GM18517 (cell line): Measurements from ENCODE around the gene SPNS2.

Source experiments
- ATAC-seq: cut with Tn5 transposase; IDR thresholded peaks from one replicate; pipeline ENCODE4 v1.9.1; 2021; ENCODE audit warnings: mild to moderate bottlenecking, moderate library complexity; ENCODE audit not compliant: unreplicated experiment

SPNS2 gene

DNA sequence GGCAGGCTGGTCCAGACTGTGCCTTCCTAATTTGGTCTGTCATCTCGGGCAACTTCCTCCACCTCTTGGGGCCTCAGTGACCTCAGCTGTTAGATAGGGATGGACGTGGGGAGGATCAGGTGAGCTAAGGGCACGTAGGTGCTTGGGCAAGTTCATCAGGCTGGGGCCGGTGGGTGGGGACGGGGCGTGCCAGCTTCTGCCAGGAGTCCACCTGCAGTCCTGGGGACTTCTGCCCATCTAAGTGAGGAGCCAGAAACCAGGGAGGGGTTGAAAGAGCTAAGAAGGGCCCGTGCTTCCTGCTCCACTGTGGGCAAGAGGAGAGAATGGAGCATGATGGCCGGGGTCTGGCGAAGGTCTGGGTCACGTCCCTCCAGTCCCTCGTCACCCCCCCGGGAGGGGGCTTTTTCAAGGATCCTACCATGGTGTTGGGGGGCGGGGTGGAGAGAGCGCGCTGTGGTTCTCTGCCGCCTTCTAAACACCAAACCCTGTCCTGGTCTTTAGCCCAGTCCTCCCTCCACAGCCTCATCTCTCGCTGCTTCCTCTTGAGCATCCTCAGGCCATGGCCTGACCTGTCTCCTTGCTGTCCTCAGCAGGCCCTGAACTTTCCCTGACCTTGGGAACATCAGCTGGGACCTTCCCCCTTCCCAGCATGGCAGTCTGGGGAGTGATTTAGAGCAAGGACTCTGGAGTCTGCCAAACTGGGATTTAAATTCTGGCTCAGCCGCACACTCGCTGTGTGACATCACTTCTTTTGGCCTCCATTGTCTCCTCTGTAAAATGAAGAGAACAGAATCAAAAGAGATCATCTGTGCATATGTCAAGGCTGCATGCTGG lies 21.6 kb downstream of the SPNS2 start:
- no peak for ATAC-seq

DNA sequence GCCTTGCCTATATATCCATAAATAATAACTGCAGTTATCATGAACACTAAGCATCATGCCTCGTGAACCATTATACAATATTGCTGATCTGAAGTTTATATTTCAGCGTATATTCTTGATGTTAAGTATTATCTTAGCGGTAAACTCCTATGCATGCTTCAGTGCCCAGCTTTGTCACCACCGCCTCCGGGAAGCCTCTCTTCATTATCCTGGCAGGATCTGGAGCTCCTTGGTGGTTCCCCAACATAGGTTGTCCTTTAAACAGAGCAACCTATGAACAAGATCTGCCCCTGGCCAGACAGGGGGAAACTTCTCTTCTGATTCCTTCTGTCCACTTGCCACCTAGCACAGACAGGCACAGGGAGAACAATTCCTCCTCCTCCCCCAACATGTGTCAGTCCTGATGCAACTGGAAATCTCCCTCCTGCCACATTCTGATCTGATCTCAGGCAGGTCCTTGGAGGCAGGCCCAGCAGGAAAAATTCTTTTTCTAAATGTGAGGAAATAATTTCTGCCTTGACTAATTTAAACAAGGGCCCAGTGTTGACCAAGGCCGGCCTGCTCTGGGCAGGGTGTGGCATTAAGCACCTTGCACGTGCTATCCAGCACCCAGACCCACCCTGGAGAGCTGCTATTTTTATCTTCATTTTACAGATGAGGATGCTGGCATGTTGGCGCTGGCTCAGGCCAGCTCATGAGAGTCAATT lies 22.4 kb downstream of the SPNS2 start:
- ATAC-seq = no peak

DNA sequence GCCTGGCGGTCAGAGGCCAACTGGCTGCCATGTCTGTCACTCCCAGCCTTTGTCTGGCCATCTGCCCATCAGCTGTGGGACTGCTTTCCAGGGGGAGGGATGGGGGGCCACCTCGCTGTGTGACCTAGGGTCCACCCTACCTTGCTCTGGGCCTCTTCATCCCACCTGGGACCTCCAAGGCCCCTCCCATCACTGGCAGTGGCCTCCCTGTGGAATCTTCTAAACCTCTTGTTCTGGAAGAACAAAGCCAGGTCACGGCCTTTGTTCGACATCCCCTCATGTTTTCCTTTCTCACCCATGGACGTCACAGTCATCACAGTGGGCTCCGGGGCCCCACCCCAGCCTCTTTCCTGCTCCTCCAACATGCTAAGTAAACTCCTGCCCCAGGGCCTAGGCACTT lies 24.0 kb downstream of the SPNS2 start:
- no peak for ATAC-seq

DNA sequence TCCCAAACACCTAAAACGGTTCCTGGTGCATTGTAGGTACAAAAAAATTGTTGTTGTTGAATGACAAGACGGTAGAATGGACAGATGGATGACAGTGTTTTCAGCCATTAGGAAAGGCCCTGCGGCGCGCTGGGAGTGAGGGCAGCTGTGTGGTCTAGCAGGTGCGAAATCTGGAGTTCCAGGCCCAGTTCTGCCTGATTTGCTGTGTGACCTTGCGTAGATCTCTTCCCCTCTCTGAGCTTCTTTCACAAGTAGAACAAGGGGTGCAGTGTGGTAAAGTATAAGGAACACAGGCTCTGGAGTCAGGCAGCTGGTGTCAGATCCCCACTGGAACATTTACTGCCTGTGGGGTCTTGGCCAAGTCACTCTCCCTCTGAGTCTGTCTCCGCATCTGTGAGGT lies 25.3 kb downstream of the SPNS2 start:
- no peak for ATAC-seq

DNA sequence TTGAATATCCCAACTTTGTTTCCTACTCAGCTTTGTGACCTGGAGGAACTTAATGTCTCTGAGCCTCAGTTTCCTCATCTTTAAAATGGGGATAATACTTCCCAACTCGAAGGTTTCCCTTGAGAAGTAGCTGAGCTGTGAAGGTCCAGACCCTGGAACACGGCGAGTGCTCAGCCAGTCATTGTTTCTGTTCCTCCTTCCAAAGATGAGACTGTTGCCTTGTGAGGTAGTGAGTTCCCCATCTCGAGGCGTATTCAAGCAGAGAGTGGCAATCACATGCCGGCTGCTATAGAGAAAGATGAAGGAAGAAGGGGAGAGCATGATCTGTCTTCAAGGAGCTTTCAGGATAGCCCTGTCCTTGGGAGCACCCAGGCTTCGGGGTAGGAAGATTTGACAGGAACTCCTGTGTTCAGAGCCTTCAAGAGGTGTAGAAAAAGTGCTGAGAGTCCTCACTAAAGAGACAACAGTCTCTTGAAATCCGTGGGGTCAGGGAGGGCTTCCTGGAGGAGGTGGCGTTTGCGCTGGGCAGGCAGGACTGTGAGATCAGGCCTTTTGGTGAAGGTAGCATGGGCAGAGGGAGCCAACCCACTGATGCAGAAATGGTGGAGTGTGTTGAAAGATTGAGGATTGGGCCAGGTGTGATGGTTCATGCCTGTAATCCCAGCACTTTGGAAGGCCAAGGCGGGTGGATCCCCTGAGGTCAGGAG lies 27.2 kb downstream of the SPNS2 start:
- no peak for ATAC-seq

DNA sequence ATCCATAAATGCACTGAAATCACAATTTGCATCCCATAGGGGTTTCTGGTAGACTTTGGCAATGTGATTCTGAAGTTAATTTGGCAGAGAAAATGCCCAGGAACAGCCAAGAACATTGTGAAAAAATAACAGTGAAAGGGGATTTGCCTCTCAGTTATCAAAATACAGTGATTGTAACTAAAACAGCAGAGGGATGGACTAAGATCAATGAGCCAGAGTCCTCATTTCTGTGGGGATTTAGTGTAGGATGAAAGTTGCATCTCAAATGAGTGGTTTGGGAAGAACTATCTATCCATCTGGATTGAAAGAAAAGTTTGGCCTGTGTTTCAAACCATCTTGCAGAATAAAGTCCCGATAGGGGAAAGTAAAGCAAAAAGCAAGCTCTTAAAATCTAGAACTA lies 28.5 kb downstream of the SPNS2 start:
- ATAC-seq = no peak

DNA sequence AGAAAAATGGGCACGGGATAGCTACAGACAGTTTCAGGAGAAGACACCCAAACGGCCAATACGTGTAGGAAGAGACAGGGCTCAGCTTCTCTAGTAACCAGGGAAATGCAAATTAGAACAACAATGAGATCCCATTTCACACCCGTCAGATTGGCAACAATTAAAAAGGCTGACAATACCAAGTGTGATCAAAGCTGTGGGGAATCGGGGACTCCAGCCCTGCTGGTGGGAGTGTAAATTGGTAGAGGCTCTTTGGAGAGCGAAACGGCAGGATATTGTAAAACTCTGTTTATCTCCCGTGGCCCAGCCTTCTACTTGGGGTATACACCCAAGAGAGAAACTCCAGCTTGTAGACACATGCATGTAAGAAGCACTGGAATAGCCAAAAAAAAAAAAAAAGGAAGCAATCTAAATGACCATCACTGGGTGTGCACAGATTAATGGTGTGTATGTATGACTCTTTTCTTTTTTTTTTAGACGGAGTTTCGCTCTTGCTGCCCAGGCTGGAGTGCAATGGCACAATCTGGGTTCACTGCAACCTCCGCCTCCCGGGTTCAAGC lies 29.0 kb downstream of the SPNS2 start:
- ATAC-seq = no peak

DNA sequence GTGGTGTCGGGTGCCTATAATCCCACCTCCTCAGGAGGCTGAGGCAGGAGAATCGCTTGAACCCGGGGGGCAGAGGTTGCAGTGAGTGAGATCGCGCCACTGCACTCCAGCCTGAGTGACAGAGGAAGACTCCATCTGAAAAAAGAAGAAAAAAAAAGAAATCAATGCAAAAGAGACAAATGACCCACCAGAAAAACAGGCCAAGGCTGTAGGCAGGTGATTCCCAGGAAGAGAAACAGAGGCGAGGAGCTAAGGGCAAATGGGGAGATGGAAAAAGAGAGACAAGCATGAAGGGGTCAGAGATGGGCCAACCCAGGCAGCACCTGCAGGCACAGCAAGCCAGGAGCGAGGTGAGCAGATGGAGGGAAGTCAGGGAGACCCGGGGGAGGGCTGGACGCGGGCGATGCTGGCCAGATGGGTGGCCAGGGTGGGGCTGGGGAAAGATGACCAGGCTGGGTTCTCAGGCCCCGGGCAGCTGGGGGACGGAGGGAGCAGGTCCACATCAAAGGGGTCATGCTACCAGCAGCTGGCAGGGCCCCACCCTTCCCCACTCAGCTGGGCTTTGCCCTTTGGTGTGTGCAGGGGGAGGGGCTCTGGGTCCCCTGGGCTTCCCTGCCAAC lies 31.0 kb downstream of the SPNS2 start:
- no peak for ATAC-seq

DNA sequence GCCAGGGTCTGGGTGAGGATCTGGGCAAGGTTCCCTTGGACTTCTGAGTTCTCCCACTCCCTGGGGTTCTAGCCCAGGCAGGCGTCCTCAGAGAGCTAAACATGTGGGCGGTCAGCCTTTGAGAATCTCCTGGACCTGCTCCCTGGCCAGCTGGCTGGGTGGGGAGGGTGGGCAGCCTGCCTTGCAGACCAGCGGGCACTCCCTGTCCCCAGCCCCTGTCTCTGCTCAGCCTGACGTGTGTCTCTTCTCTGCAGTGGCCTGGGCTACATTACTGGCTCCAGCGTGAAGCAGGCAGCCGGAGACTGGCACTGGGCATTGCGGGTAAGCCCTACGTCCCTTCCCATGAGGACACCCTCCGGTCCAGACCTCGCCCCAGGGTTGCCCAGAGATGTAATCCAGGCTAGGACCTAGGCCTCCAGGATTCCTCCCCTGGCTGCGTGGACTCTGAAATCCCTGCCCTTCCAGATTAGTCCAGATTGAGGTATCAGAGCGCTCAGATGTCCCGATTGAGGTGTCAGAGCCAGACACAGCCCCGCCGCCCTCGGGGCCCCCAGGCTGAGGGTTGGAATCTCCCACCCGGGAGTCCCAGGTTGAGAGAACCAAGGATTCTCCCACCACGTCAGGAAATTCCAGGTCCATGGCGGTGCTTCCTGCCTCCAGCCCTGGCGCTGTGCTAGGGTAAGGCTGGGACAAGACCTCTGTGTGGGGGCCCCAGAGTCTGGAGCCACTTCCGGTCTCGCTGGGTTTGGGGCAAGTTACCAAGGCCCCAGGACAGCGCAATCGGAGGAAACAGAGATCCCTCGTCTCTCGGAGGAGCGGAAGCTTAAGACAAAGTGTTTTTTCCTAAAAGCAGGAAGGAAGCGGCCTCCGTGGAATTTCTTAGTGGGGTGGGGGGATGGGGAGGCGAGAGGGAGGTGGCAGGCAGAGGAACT lies 32.4 kb downstream of the SPNS2 start:
- ATAC-seq = no peak

DNA sequence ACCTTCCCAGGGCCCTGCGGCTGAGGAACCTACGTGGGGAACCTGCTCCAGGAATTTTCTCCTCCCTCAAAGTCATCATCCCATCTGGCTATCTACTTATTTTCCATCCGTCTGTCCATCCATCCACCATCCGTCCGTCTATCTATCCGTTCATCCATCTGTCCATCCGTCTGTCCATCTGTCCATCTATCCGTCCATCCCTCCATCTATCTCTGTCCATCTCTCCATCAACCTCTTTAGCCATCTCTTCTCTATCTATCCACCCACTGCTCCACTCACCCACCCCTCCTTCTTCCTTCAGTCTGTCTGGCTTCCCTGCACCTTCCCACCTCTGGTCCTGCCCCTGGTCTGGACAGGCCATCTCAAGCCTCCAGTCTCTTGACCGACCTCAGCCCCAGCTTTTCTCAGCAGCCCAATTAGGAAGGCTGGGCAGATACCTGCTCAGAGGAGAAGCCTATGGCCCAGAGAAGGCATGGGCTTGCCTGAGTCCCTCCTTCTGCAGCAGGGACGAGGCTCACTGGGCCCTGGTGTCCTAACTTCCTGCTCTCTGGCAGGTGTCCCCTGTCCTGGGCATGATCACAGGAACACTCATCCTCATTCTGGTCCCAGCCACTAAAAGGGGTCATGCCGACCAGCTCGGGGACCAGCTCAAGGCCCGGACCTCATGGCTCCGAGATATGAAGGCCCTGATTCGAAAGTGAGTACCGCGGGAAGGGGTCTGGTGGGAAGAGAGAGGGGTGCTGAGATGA lies 33.5 kb downstream of the SPNS2 start:
- ATAC-seq = no peak

DNA sequence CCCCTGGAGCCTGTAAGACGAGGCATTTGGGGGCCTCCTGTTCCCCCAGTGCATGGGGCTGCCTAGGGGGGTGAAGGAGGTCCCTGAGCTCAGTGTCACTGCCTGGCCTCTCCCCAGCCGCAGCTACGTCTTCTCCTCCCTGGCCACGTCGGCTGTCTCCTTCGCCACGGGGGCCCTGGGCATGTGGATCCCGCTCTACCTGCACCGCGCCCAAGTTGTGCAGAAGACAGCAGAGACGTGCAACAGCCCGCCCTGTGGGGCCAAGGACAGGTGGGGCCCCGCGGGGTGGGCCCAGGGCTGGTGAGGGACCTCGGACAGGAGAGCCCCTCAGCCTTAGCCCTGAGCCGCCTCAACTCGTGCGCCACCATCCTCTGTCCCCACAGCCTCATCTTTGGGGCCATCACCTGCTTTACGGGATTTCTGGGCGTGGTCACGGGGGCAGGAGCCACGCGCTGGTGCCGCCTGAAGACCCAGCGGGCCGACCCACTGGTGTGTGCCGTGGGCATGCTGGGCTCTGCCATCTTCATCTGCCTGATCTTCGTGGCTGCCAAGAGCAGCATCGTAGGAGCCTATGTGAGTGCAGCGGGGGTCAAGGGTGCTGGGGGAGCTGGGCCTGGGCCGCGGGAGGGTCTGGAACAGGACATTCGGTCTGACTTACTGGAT lies 34.3 kb downstream of the SPNS2 start:
- no peak for ATAC-seq

DNA sequence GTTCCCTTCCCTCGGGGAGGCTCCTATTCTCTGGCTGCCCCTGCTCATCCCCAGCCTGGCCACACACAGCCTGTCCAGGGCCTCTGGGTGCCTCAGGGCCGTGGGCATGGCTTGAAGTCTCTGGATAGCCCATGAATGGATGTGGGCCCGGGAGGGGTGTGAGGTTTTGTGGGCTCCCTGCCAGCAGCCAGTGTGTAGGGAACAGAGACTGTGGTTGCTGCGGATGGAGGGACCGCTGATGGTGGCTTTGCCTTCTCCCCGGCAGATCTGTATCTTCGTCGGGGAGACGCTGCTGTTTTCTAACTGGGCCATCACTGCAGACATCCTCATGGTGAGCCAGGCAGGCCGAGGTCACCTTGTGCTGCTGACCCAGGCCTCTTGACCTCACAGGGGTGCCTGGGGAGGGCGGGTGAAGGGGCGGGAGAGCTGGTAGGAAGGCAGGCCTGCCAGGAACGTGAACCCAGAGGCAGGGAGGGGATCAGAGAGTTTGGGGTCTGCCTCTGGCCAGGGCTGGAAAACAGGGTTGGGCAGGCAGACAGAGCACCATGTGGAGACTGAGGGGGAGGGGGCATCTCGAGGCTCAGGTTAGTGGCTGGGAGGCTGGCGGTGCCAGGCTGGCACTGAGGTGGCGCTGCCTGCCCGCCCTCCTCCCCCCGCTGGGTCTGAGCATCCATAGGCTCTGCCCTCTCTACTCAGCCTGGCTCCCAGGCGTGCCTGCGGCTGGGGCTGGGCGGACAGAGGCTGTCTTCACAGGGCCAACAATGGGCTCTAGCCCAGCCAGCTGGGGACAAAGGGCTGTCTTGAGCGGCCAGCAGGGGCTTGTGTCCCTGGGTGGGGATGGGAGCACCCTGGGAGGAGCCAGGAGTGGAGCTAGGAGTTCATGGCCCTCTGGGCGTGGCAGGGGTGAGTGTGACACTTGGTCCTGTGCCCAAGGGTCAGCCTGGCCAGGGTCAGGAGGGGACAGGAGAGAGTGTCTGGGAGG lies 35.1 kb downstream of the SPNS2 start:
- ATAC-seq = no peak

DNA sequence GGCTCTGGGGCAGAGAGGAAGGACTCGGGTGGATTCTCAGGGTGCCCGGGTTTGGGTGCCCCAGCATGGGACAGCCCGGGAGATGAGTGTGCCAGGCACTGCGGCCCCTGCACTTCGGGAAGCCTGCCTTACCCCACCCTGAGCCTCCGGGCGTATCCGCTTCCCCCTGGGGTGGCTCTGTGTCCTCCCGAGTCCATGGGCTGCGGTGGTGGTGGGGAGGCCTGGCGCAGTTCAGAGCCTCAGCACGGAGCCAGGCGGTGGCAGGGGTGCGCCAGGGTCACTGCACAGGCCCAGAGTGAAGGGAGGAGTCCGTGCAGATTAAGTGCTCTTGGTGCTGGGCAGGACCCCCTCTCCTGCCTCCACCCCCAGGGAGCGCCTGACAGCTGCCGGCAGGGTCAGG lies 35.8 kb downstream of the SPNS2 start:
- no peak for ATAC-seq

DNA sequence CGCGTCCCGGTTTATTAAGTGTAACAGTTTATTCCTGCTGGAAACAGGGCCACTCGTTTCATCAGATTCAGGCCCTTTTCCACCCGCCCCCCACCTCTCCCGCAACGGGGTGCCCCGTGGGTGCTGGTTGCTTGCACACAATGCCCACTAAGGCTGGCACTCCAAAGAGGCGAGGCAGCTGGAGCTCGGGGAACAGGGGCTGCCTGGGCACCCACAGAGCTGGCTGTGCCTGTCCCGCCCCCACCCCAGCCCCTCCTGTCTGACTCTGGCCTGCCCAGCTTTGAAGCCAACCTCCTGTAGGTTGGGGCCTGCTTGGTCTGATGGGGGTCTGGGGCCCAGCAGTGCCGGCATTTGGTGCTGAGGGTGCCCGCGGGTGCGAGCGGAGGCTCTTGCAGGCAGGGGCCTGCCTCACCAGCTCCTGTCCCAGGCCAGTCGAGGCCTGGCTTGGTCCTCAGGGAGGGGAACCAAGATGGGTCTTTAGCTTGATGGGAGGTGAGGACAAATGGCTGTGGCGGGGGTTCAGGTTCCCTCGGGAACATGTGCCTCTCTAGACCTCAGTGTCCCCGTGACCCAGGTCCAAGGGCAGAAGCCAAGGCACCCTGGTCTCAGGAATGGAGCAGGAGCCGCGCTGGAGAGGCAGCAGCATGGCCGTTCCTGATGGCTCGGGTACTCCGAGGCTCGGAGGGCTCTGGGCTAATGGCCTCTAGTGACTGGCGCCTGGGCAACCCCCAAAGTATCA lies 36.4 kb downstream of the SPNS2 start:
- ATAC-seq = no peak

DNA sequence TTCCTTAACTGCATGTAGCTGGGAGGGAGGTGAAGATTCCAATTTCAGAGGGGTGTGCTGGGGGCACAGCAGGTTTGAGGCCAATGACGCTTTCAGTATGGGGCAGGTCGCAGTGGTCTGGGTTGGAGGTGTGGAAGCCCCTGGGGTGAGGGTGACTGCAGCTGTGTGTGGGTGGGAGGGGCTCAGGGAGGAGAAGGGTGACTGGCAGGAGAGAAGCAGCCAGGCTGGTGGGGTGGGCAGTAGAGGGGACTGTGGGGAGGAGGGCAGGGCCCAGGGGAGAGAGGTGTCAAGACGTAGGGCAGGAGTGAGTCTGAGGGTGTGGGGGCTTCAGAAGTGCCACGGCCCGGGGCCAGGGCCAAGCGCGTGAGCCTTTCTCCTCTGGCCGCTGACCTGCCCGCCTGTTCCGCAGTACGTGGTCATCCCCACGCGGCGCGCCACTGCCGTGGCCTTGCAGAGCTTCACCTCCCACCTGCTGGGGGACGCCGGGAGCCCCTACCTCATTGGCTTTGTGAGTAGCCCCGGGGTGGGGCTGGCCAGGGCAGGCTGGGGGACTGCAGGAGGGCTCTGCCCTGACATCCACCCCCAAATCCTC lies 37.1 kb downstream of the SPNS2 start:
- ATAC-seq = no peak

DNA sequence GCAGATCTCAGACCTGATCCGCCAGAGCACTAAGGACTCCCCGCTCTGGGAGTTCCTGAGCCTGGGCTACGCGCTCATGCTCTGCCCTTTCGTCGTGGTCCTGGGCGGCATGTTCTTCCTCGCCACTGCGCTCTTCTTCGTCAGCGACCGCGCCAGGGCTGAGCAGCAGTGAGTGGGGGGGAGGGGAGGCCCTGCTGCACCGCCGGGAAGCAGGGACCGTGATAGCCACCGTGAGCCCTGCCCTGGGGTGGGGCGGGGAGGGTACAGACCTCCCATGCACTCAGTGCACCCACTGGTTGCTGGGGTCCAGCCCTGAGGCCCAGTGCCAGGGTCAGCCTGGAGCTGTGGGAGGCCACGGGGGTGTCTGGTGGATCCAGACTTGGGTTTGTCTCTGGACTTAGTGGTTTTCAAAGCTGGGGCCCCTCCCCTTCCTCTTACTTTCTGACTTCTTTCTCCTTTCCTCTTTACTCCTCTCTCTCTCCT lies 37.6 kb downstream of the SPNS2 start:
- ATAC-seq = no peak
